Activated T-helper 2 cell treated with anti-CD3 and anti-CD28 coated beads, Interferon-gamma antibody, Interleukin-2, Interleukin-4, amounts not matched to agents 10 μg/mL and 5 μg/mL and 100 μg/mL, durations not matched to agents 14 hours and 24 hours and 36 hours (primary cell): ENCODE measurements around the gene TTC28. TPM values are rescaled to one million over a fixed set of nuclear protein-coding genes. Genes with fewer than 3 reads are reported as not detected.
"Not testable (repeated sequence)": the region's sequence is repeated elsewhere in the genome, so short reads cannot be mapped to it uniquely, and the experiment has no call there.

Experiments used
- DNase-seq: peaks from one replicate; pipeline ENCODE4 v3.0.0; 2021; ENCODE audit warnings: low spot score
- H3K27ac Mint-ChIP-seq: one replicate; pipeline ENCODE4 v1.8.0; 2021; ENCODE audit warnings: mixed read lengths
- H3K27me3 Mint-ChIP-seq: one replicate; pipeline ENCODE4 v1.8.0; 2021; ENCODE audit warnings: low read depth, mixed read lengths
- H3K36me3 Mint-ChIP-seq: one replicate; pipeline ENCODE4 v1.8.0; 2021; ENCODE audit warnings: low read depth, mixed read lengths
- H3K4me1 Mint-ChIP-seq: one replicate; pipeline ENCODE4 v1.8.0; 2021; ENCODE audit warnings: low read depth, mixed read lengths
- H3K4me3 Mint-ChIP-seq: one replicate; pipeline ENCODE4 v1.8.0; 2021; ENCODE audit warnings: low read depth, mild to moderate bottlenecking, moderate library complexity, mixed read lengths
- H3K9me3 Mint-ChIP-seq: one replicate; pipeline ENCODE4 v1.8.0; 2021; ENCODE audit warnings: mixed read lengths
- intact Hi-C: fragments of 100-400 bp; cut with micrococcal nuclease; formaldehyde crosslinking; loops from one replicate; pipeline ENCODE4 v1.15.1; 2023
- total RNA-seq: library from RNA; stranded (reverse); gene quantifications from 2 replicates; pipeline ENCODE4 v1.2.3, GENCODE V29; 2022

Gene TTC28
- total RNA-seq, 1 donor from 2014 or later: 0.82 TPM

GRCh38 chr22:28106617-28107016 is 573.0 kb downstream of the TTC28 start:
- intact Hi-C loops: no loop called here
- no peak overlapping the region for H3K27ac Mint-ChIP-seq
- H3K4me3 Mint-ChIP-seq: no peak overlapping the region
- no peaks in the 10 kb centered on the region for H3K4me1 Mint-ChIP-seq
- no peak for DNase-seq
- no peaks in the 10 kb centered on the region for H3K9me3 Mint-ChIP-seq
- no peaks in the 10 kb centered on the region for H3K36me3 Mint-ChIP-seq
- no peaks in the 10 kb centered on the region for H3K27me3 Mint-ChIP-seq

DNA sequence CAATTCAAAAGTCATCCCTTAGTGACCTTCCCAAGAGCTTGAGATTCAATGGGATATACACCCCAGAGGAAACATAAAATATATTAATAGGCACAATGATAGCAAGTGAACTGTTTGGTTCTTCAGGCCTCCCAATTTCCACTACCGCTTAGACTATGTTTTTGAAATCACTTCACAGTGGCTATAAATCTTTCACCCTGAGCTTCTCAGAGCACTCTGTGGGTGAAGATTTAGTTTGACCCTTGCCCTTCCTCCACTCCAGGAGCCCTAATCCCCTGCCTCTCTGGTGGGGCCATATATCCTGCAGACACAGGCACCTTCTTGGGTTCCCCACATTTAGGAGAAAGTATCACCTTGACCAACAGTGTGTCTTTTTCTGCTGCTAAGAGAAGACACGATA is 573.7 kb downstream of the TTC28 start:
- no peaks in the 10 kb centered on the region for H3K36me3 Mint-ChIP-seq
- H3K4me1 Mint-ChIP-seq: no peaks in the 10 kb centered on the region
- no peaks in the 10 kb centered on the region for H3K27me3 Mint-ChIP-seq
- DNase-seq: no peak
- intact Hi-C loops: no loop called here
- no peaks in the 10 kb centered on the region for H3K9me3 Mint-ChIP-seq
- H3K27ac Mint-ChIP-seq: no peak overlapping the region
- no peak overlapping the region for H3K4me3 Mint-ChIP-seq

DNA sequence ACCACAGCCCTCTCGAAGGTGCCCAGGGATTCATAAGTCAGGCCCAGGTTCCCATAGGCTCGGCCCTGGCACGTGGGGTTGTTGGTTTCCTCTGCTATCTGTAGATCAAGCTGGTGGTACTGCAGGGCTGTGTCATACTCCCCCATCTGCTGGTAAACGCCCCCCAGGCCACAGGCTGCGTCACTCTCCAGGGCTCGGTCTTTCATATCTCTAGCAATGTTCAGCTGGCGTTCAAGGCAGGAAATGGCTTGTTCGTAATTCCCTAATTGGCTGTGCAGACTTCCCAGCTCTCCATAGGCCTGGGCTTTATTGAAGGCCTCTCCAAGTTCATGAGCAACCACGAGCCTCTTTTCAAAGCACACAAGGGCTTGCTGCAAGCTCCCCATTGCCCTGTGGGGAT is 574.2 kb downstream of the TTC28 start:
- Mint-ChIP-seq H3K4me1 (no peaks in the 10 kb centered on the region), H3K36me3 (no peaks in the 10 kb centered on the region), H3K27me3 (no peaks in the 10 kb centered on the region), H3K9me3 (no peaks in the 10 kb centered on the region), H3K4me3 (no peak overlapping the region), H3K27ac (no peak overlapping the region)
- no peak for DNase-seq
- intact Hi-C loops: no loop called here

DNA sequence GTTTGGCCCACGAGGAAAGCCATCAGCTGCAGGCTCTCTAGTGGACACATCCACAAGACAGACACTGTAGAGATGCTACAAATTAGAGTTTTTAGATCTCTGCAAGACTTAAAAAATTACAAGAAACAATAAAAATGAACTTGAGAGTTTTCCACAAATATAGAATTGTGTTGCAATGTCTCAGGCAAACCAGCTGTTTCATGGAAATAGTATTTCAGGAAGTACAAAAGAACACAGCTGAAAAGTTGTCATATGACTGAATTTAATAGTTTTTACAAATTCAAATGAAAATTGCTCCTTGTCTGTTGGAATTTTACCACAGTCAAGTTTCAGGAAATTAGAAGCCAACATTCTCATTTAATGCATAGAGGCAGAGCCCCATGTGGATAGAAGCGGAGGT is 576.0 kb downstream of the TTC28 start:
- intact Hi-C loops: no loop called here
- Mint-ChIP-seq H3K9me3 (no peaks in the 10 kb centered on the region), H3K4me3 (no peak overlapping the region), H3K27ac (no peak overlapping the region), H3K4me1 (no peaks in the 10 kb centered on the region), H3K27me3 (no peaks in the 10 kb centered on the region), H3K36me3 (no peaks in the 10 kb centered on the region)
- no peak for DNase-seq

- no peak overlapping the region for H3K27ac Mint-ChIP-seq
- H3K4me3 Mint-ChIP-seq: no peak overlapping the region
- no peaks in the 10 kb centered on the region for H3K36me3 Mint-ChIP-seq
- no peaks in the 10 kb centered on the region for H3K9me3 Mint-ChIP-seq
- intact Hi-C loops: no loop called here
- no peaks in the 10 kb centered on the region for H3K4me1 Mint-ChIP-seq
- H3K27me3 Mint-ChIP-seq: no peaks in the 10 kb centered on the region
- DNase-seq: no peak
Observed at GRCh38 chr22:28102151-28102812, 577.4 kb downstream of the TTC28 start.

DNA sequence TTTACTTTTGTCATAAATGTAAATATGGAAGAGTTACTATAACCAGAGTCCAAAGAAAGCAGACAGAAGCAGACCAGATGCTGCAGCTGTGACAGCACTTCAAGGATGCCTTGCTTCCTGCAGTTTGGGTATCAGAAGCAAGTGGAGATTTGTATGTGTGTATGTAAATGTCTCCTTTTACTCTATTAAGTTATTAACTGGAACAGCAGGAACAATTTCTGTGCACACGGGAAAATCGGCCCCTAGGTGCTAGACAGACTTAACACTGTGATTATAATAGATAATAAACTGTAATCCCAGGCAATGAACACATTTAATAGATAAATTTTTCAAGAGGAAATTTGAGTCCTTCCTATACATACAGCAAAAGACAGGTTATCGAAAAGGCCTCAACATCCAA is 582.0 kb downstream of the TTC28 start:
- intact Hi-C loops: no loop called here
- Mint-ChIP-seq H3K9me3 (no peaks in the 10 kb centered on the region), H3K4me3 (no peak overlapping the region), H3K27ac (no peak overlapping the region), H3K36me3 (no peaks in the 10 kb centered on the region), H3K27me3 (no peaks in the 10 kb centered on the region), H3K4me1 (no peaks in the 10 kb centered on the region)
- DNase-seq: no peak

DNA sequence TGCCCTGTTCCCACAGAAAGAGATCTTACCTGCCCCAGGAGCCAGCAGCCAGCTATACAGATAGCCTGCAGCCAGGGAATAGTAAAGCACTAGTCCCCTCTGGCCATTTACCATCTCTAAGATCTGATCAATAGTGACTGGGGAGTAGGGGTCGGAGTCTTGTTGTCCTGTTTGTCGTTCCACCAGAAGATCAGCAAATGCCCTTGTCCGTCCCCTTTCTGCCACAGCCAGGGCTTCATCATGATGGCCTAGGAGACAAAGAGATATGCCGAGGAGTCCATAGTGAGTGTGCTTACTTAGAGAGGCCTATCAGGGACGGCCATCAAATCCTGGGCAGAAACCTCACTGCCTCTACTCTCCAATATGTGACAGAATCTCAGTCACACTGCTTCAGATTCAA is 583.5 kb downstream of the TTC28 start:
- no peak overlapping the region for H3K27ac Mint-ChIP-seq
- H3K4me1 Mint-ChIP-seq: no peaks in the 10 kb centered on the region
- intact Hi-C loops: no loop called here
- H3K4me3 Mint-ChIP-seq: no peak overlapping the region
- no peaks in the 10 kb centered on the region for H3K9me3 Mint-ChIP-seq
- no peaks in the 10 kb centered on the region for H3K36me3 Mint-ChIP-seq
- no peaks in the 10 kb centered on the region for H3K27me3 Mint-ChIP-seq
- no peak for DNase-seq

GRCh38 chr22:28095316-28096095 is 584.1 kb downstream of the TTC28 start:
- no peaks in the 10 kb centered on the region for H3K27me3 Mint-ChIP-seq
- H3K27ac Mint-ChIP-seq: no peak overlapping the region
- H3K9me3 Mint-ChIP-seq: no peaks in the 10 kb centered on the region
- no peaks in the 10 kb centered on the region for H3K4me1 Mint-ChIP-seq
- no peak for DNase-seq
- no peaks in the 10 kb centered on the region for H3K36me3 Mint-ChIP-seq
- intact Hi-C loops: no loop called here
- no peak overlapping the region for H3K4me3 Mint-ChIP-seq

DNA sequence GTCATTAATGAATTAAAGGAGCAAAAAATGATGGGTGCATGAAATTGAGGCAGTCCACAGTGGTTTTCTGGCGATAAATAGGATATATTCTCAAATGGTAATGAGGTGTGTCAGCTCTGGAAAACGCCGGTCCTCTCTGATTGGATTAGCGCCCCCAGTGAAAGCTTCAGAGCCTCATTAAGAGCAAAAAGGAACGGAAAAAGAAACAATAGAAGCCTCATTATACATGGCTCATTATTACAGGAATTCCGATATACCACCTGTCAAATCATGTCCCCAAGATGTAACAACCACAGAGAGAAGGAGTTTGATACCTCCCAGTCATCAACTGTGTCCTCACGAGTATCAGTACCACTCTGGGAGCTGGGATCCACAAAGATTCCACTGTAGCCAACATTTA is 584.9 kb downstream of the TTC28 start:
- Mint-ChIP-seq H3K36me3 (no peaks in the 10 kb centered on the region), H3K4me3 (no peak overlapping the region), H3K4me1 (no peaks in the 10 kb centered on the region), H3K27me3 (no peaks in the 10 kb centered on the region), H3K27ac (no peak overlapping the region), H3K9me3 (no peaks in the 10 kb centered on the region)
- intact Hi-C loops: no loop called here
- no peak for DNase-seq

DNA sequence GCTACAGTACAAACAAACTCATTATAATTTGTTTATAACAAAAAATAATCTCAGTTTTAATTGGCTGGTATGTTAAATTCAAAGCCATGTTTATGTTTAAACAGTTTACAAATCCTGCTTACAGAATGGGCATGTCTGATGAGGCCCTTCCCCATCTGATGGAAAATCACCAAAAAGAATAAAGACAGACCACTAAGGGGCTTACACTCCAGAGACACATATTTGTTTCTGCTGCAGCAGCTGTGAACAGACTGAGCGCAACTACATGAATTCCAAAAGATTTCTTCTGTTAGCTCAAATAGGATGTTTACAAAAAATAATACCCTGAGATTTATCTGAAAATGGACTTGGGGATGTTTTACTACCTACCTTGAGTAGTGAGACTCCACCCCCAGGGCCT is 585.9 kb downstream of the TTC28 start:
- H3K9me3 Mint-ChIP-seq: no peaks in the 10 kb centered on the region
- no peak overlapping the region for H3K27ac Mint-ChIP-seq
- H3K4me3 Mint-ChIP-seq: no peak overlapping the region
- no peaks in the 10 kb centered on the region for H3K27me3 Mint-ChIP-seq
- intact Hi-C loops: no loop called here
- no peaks in the 10 kb centered on the region for H3K36me3 Mint-ChIP-seq
- no peaks in the 10 kb centered on the region for H3K4me1 Mint-ChIP-seq
- DNase-seq: no peak

- no peaks in the 10 kb centered on the region for H3K27me3 Mint-ChIP-seq
- no peak overlapping the region for H3K27ac Mint-ChIP-seq
- H3K9me3 Mint-ChIP-seq: no peaks in the 10 kb centered on the region
- H3K4me1 Mint-ChIP-seq: no peaks in the 10 kb centered on the region
- intact Hi-C loops: no loop called here
- H3K36me3 Mint-ChIP-seq: no peaks in the 10 kb centered on the region
- H3K4me3 Mint-ChIP-seq: no peak overlapping the region
- no peak for DNase-seq
Observed at GRCh38 chr22:28091486-28091885, 588.2 kb downstream of the TTC28 start.

GRCh38 chr22:28089541-28089940 is 590.1 kb downstream of the TTC28 start:
- H3K27ac Mint-ChIP-seq, H3K36me3 Mint-ChIP-seq, H3K27me3 Mint-ChIP-seq, DNase-seq, H3K4me1 Mint-ChIP-seq, intact Hi-C loops, H3K4me3 Mint-ChIP-seq, H3K9me3 Mint-ChIP-seq: not testable (repeated sequence)

DNA sequence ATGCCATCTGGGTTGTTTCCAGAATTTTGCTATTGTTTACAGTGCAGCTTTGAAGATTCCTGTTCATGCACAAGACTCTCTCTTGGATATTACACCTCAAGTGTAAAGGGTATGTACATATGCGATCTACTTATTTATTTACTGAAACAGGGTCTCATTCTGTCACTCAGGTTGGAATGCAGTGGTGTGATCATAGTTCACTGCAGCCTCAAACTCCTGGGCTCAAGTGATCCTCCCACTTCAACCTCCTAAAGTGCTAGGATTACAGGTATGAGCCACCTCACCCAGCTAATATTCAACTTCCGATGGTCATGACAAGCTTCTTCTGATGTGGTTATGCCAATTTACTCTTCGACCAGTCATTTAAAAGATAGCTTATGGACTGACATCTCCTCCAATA is 602.5 kb downstream of the TTC28 start:
- Mint-ChIP-seq H3K4me1 (no peaks in the 10 kb centered on the region), H3K9me3 (no peaks in the 10 kb centered on the region), H3K27ac (no peak overlapping the region), H3K4me3 (no peak overlapping the region), H3K36me3 (no peaks in the 10 kb centered on the region), H3K27me3 (peaks cover 2% of the 10 kb centered on the region)
- no peak for DNase-seq
- intact Hi-C loops: no loop called here
